Erythroblast (primary cell): ENCODE measurements around the gene MBLAC1.
"Not testable (repeated sequence)": the region's sequence is repeated elsewhere in the genome, so short reads cannot be mapped to it uniquely, and the experiment has no call there.

Experiments
- GATA1 ChIP-seq: IDR thresholded peaks from 2 replicates; pipeline ENCODE4 v1.6.1; 2011; ENCODE audit warnings: low read depth, mild to moderate bottlenecking, control low read depth, low read length, moderate library complexity
- POLR2A ChIP-seq: IDR thresholded peaks from 2 replicates; pipeline ENCODE4 v1.6.1; 2011; ENCODE audit warnings: mild to moderate bottlenecking, low read length

DNA sequence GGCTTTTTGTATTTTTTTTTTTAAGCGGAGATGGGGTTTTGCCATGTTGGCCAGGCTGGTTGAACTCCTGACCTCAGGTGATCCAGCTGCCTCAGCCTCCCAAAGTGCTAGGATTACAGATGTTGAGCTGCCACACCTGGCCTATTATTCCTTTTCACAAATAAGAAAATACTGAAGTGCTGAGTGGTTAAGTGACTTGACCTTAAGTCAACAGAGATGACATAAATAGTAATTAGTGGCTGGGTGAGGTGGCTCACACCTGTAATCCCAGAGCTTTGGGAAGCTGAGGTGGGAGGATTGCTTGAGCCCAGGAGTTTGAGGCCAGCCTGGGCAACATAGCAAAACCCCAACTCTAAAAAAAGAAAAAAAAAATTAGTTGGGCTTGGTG lies 3.4 kb downstream of the MBLAC1 start:
- not testable (repeated sequence) for TF ChIP-seq POLR2A, GATA1
